ENCODE data around the gene RPRD2. TPM values are rescaled to one million over a fixed set of nuclear protein-coding genes. Genes with fewer than 3 reads are reported as not detected.
A peak's percentile ranks its signal among the peaks of the same experiment; 100 is the strongest.

RPRD2 gene
- total RNA-seq, 1 experiment from 2014 or later, result 37.8 TPM

DNA sequence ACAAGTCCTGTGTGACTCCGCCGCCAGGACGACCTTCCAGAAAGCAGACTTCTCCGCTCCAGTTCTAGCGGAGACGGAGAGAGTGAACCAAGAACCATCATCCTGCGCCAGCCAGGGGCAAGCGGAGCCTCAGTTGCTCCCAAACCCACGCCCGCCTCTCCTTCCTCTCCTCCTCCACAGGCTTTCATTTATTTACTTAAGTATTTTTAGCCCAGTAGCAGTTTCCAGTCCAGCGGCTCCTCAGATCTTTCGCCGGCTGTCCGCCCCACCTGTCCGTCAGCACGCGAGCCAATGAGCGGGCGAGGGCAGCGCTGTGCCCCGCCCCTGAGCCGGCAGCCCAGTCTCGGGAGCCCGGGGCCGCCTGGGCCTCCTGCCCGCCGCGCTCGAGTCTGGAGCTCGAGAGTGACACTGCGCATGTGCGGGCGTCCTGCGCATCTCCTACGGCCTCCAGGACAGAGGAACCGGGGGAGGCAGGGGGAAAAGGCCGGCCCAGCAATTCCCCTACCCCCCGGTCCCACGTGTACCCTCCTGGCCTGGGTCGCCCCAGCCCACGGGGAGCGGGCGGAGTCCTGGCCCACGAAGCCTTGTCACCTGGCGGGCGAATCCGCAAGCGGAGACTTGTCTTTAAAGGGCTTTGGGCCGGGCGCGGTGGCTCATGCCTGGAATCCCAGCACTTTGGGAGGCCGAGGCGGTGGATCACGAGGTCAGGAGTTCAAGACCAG is 151.5 kb downstream of the RPRD2 start, which contains the start of gene FALEC:
Gene FALEC (plus strand): TSS at position 425 of the 722 bp plus-strand sequence.
- BruUV-seq (replicated peaks), result no TSS peak
- DNase-seq, result peak; percentile 98
- peak within 1 kb of the TSS; percentile 1 for H3K27ac Mint-ChIP-seq (ENCODE audit: unreplicated experiment)
- CTCF ChIA-PET, result interaction anchor here (0.6 to 1.6 kb wide), 11 partner anchors 12 to 638 kb away, joined by 3 to 24 read pairs (median 4); partner anchors contain the start of genes RPRD2 and SETDB1
- H3K4me1 Mint-ChIP-seq (ENCODE audit: low read depth, unreplicated experiment), result peaks cover 12% of the 10 kb centered on the region
- H3K36me3 Mint-ChIP-seq (ENCODE audit: insufficient read depth, unreplicated experiment), result peaks cover 21% of the 10 kb centered on the region
- intact Hi-C loops (cut with micrococcal nuclease; ENCODE audit: unreplicated experiment), result no loop called here
- TF ChIP-seq, protein P1, sequence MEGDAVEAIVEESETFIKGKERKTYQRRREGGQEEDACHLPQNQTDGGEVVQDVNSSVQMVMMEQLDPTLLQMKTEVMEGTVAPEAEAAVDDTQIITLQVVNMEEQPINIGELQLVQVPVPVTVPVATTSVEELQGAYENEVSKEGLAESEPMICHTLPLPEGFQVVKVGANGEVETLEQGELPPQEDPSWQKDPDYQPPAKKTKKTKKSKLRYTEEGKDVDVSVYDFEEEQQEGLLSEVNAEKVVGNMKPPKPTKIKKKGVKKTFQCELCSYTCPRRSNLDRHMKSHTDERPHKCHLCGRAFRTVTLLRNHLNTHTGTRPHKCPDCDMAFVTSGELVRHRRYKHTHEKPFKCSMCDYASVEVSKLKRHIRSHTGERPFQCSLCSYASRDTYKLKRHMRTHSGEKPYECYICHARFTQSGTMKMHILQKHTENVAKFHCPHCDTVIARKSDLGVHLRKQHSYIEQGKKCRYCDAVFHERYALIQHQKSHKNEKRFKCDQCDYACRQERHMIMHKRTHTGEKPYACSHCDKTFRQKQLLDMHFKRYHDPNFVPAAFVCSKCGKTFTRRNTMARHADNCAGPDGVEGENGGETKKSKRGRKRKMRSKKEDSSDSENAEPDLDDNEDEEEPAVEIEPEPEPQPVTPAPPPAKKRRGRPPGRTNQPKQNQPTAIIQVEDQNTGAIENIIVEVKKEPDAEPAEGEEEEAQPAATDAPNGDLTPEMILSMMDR (IDR thresholded peaks at IDR 0.05; ENCODE audit: unreplicated experiment), result no peak
- no peaks in the 10 kb centered on the region for H3K9me3 Mint-ChIP-seq (ENCODE audit: low read depth, unreplicated experiment)
- peak within 1 kb of the TSS; percentile 73 for H3K4me3 Mint-ChIP-seq (ENCODE audit: low read depth, unreplicated experiment)
- no peaks in the 10 kb centered on the region for H3K27me3 Mint-ChIP-seq (ENCODE audit: unreplicated experiment)

DNA sequence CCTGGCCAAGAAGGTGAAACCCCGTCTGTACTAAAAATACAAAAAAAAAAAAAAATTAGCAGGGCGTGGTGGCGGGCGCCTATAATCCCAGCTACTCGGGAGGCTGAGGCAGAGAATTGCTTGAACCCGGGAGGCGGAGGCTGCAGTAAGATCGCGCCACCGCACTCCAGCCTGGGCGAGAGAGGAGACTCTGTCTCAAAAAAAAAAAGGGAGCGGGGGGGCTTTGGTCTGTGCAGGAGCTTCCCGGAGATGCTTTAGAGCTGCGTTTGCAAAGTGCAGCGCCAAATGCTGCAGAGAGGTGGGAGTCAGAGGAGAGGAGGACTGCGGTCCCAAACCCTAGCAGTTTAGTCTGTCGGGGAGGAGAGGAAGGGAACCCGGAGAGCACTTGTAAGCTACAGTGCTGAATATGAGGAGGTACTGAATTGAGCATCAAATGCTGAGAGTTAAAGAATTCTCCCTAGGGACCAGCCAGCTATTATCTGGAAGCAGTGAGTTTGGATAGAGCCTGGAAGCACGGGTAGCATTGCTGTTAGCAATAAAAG is 152.2 kb downstream of the RPRD2 start:
- peak; percentile 20 for DNase-seq
- no peaks in the 10 kb centered on the region for H3K27me3 Mint-ChIP-seq (ENCODE audit: unreplicated experiment)
- intact Hi-C loops (cut with micrococcal nuclease; ENCODE audit: unreplicated experiment), result no loop called here
- BruUV-seq (replicated peaks), result TSS peak; percentile 45
- peak overlapping the region; percentile 73 for H3K4me3 Mint-ChIP-seq (ENCODE audit: low read depth, unreplicated experiment)
- H3K9me3 Mint-ChIP-seq (ENCODE audit: low read depth, unreplicated experiment), result no peaks in the 10 kb centered on the region
- H3K4me1 Mint-ChIP-seq (ENCODE audit: low read depth, unreplicated experiment), result peaks cover 12% of the 10 kb centered on the region
- peaks cover 17% of the 10 kb centered on the region for H3K36me3 Mint-ChIP-seq (ENCODE audit: insufficient read depth, unreplicated experiment)
- TF ChIP-seq, protein P1 (IDR thresholded peaks at IDR 0.05; ENCODE audit: unreplicated experiment), result no peak
- CTCF ChIA-PET, result interaction anchor here (0.5 to 1.6 kb wide), 13 partner anchors 12 to 637 kb away, joined by 3 to 24 read pairs (median 4); partner anchors contain the start of genes ENSA, RPRD2 and SETDB1
- H3K27ac Mint-ChIP-seq (ENCODE audit: unreplicated experiment), result peak overlapping the region; percentile 1

- TF ChIP-seq, protein P1 (IDR thresholded peaks at IDR 0.05; ENCODE audit: unreplicated experiment), result no peak
- CTCF ChIA-PET, result interaction anchor here (0.5 to 1.6 kb wide), 8 partner anchors 12 to 637 kb away, joined by 3 to 24 read pairs (median 4); partner anchors contain the start of gene ENSA
- no TSS peak for BruUV-seq (replicated peaks)
- Mint-ChIP-seq H3K36me3 (ENCODE audit: insufficient read depth, unreplicated experiment) (peaks cover 17% of the 10 kb centered on the region), H3K27me3 (ENCODE audit: unreplicated experiment) (no peaks in the 10 kb centered on the region), H3K4me3 (ENCODE audit: low read depth, unreplicated experiment) (peak overlapping the region; percentile 73), H3K27ac (ENCODE audit: unreplicated experiment) (peak overlapping the region; percentile 1), H3K9me3 (ENCODE audit: low read depth, unreplicated experiment) (no peaks in the 10 kb centered on the region), H3K4me1 (ENCODE audit: low read depth, unreplicated experiment) (peaks cover 12% of the 10 kb centered on the region)
- no peak for DNase-seq
- intact Hi-C loops (cut with micrococcal nuclease; ENCODE audit: unreplicated experiment), result no loop called here
Measured at GRCh38 chr1:150516616-150517015, 152.7 kb downstream of the RPRD2 start.

GRCh38 chr1:150521196-150521968 is 157.4 kb downstream of the RPRD2 start:
- Mint-ChIP-seq H3K27me3 (ENCODE audit: unreplicated experiment) (no peaks in the 10 kb centered on the region), H3K4me1 (ENCODE audit: low read depth, unreplicated experiment) (peaks cover 5% of the 10 kb centered on the region), H3K9me3 (ENCODE audit: low read depth, unreplicated experiment) (no peaks in the 10 kb centered on the region), H3K36me3 (ENCODE audit: insufficient read depth, unreplicated experiment) (peaks cover 5% of the 10 kb centered on the region), H3K27ac (ENCODE audit: unreplicated experiment) (no peak overlapping the region), H3K4me3 (ENCODE audit: low read depth, unreplicated experiment) (no peak overlapping the region)
- CTCF ChIA-PET, result no interaction called here
- no peak for DNase-seq
- intact Hi-C loops (cut with micrococcal nuclease; ENCODE audit: unreplicated experiment), result no loop called here
- BruUV-seq (replicated peaks), result no TSS peak
- TF ChIP-seq, protein P1 (IDR thresholded peaks at IDR 0.05; ENCODE audit: unreplicated experiment), result no peak
